AG04450 (cell line): ENCODE data around the gene ARHGAP15. TPM values are rescaled to one million over a fixed set of nuclear protein-coding genes. Genes with fewer than 3 reads are reported as not detected.
A peak's percentile ranks its signal among the peaks of the same experiment; 100 is the strongest.

Source experiments
- CTCF ChIA-PET: fragments of 300-600, 350-600 bp; formaldehyde crosslinking; extraction: SDS; loops from one replicate; lab custom pipeline; 2022; ENCODE audit warnings: antibody characterized with exemption, inconsistent platforms; lab: Charles Lee
- POLR2A ChIA-PET: fragments of 350-600 bp; formaldehyde crosslinking; extraction: SDS; loops from one replicate; lab custom pipeline; 2021; ENCODE audit warnings: antibody characterized with exemption, inconsistent platforms; lab: Yijun Ruan, JAX
- DNase-seq: peaks from one replicate; pipeline ENCODE4 v3.0.0-alpha.2; 2011; ENCODE audit warnings: low read depth, low spot score
- H3K27ac ChIP-seq: one replicate; pipeline ENCODE4 v1.5.1; 2012; ENCODE audit warnings: low read depth, low read length, control low read depth
- H3K27me3 ChIP-seq: one replicate; pipeline ENCODE4 v1.6.0; 2012; ENCODE audit warnings: low read length; ENCODE audit not compliant: control insufficient read depth, insufficient read depth
- H3K4me3 ChIP-seq: 2 replicates; pipeline ENCODE4 v1.5.1; 2011; ENCODE audit warnings: mild to moderate bottlenecking, low read depth, low read length, control low read depth
- H3K9me3 ChIP-seq: 2 replicates; pipeline ENCODE4 v1.5.1; 2012; ENCODE audit warnings: low read length; ENCODE audit not compliant: control insufficient read depth, insufficient read depth
- CTCF ChIP-seq: IDR thresholded peaks from 2 replicates; pipeline ENCODE4 v1.5.1; 2011; ENCODE audit warnings: low read depth, low read length, control low read depth, inconsistent platforms
- polyA plus RNA-seq: library from polyadenylated mRNA; depleted of rRNA; stranded (reverse); fragments of >200 nt; gene quantifications from 2 replicates; pipeline ENCODE4 v1.2.3, GENCODE V29; 2011

The ARHGAP15 gene
- polyA plus RNA-seq, 1 experiment: not detected

GRCh38 chr2:143710196-143710595 is 581.0 kb downstream of the ARHGAP15 start:
- H3K27ac ChIP-seq: no peak overlapping the region
- no peak for DNase-seq
- peaks cover 3% of the 10 kb centered on the region; the same call in 1 of the 2 replicates for H3K9me3 ChIP-seq
- no peaks in the 10 kb centered on the region for H3K27me3 ChIP-seq
- H3K4me3 ChIP-seq: no peak overlapping the region
- ChIA-PET POLR2A (no interaction called here), CTCF (no interaction called here)
- TF ChIP-seq CTCF: no peak

DNA sequence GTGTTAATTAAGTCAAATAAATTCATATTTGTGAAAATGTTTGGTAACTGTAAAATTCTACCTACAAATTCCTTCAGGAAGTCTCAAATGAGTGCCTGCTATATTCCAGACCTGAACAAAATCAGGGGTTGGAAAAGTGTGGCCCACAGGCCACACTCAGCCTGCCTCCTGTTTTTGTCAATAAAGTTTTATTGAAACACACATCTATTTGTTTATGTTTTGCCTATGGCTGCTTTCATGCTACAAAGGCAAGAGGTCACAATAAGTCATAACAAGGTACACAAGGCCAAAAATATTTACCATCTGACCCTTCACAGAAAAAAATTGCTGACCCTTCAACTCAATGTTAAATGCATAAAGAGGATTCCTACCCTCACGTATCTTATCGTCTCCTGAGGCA is 581.7 kb downstream of the ARHGAP15 start:
- no peak overlapping the region for H3K4me3 ChIP-seq
- CTCF ChIA-PET: interaction anchor here (1.5 kb wide), 1 partner anchor 15 kb away, joined by 4 read pairs; no protein-coding TSS in a partner anchor
- POLR2A ChIA-PET: no interaction called here
- peaks cover 3% of the 10 kb centered on the region; the same call in 1 of the 2 replicates for H3K9me3 ChIP-seq
- no peaks in the 10 kb centered on the region for H3K27me3 ChIP-seq
- DNase-seq: no peak
- H3K27ac ChIP-seq: no peak overlapping the region
- TF ChIP-seq CTCF: no peak

- ChIA-PET POLR2A (no interaction called here), CTCF (no interaction called here)
- DNase-seq: no peak
- Histone ChIP-seq H3K27ac (no peak overlapping the region), H3K9me3 (peaks cover 2% of the 10 kb centered on the region; the same call in 1 of the 2 replicates), H3K27me3 (no peaks in the 10 kb centered on the region), H3K4me3 (no peak overlapping the region)
- no peak for TF ChIP-seq CTCF
Measured at GRCh38 chr2:143716522-143716921, 587.3 kb downstream of the ARHGAP15 start.

GRCh38 chr2:143717053-143717452 is 587.8 kb downstream of the ARHGAP15 start:
- Histone ChIP-seq H3K4me3 (peak overlapping the region; percentile 8), H3K27ac (no peak overlapping the region), H3K9me3 (no peaks in the 10 kb centered on the region), H3K27me3 (no peaks in the 10 kb centered on the region)
- DNase-seq: no peak
- TF ChIP-seq CTCF: no peak
- ChIA-PET CTCF (no interaction called here), POLR2A (no interaction called here)

- Histone ChIP-seq H3K27me3 (no peaks in the 10 kb centered on the region), H3K27ac (no peak overlapping the region), H3K9me3 (no peaks in the 10 kb centered on the region), H3K4me3 (peak overlapping the region; percentile 8)
- DNase-seq: no peak
- POLR2A ChIA-PET: interaction anchor here (0.7 kb wide), 1 partner anchor 13 kb away, joined by 8 read pairs; no protein-coding TSS in a partner anchor
- TF ChIP-seq CTCF: no peak
- CTCF ChIA-PET: no interaction called here
Measured at GRCh38 chr2:143717536-143718168, 588.4 kb downstream of the ARHGAP15 start.
